ENCODE results near the gene PTH2. TPM values are rescaled to one million over a fixed set of nuclear protein-coding genes. Genes with fewer than 3 reads are reported as not detected.
A peak's percentile ranks its signal among the peaks of the same experiment; 100 is the strongest.

Gene PTH2
- total RNA-seq, 4 donors from 2014 or later, result not detected

- H3K9me3 ChIP-seq, result no peaks in the 10 kb centered on the region
Measured at GRCh38 chr19:49427339-49427738, 4.1 kb upstream of the PTH2 start.

DNA sequence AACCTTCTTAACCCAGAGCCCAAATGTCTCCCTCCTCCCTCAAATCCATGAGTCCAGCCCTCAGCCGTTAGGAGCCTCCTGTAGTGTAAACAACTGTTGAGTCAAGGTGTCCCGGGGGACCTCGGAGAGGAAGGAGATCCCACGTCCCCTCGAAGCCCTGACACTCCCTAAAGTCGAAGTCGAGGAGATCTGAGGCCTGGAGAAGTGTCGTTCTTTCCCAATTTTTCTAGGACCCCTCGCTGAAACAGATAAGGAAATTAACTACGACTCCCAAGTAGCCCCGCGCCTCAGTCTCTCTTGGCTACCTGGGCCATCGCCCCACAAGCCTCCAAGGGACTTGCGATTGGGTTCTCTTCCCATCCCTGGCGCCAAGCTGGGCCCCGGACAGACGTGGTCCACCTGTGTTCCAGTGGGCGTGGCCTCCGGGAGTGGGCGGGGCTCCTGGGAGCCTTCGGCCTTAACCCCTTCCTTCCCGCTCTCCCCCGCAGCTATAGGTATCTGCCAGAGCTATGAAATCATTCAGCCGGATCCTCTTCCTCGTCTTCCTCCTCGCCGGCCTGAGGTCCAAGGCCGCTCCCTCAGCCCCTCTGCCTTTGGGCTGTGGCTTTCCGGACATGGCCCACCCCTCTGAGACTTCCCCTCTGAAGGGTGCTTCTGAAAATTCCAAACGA is 2.8 kb upstream of the PTH2 start:
- TF ChIP-seq, protein P1, sequence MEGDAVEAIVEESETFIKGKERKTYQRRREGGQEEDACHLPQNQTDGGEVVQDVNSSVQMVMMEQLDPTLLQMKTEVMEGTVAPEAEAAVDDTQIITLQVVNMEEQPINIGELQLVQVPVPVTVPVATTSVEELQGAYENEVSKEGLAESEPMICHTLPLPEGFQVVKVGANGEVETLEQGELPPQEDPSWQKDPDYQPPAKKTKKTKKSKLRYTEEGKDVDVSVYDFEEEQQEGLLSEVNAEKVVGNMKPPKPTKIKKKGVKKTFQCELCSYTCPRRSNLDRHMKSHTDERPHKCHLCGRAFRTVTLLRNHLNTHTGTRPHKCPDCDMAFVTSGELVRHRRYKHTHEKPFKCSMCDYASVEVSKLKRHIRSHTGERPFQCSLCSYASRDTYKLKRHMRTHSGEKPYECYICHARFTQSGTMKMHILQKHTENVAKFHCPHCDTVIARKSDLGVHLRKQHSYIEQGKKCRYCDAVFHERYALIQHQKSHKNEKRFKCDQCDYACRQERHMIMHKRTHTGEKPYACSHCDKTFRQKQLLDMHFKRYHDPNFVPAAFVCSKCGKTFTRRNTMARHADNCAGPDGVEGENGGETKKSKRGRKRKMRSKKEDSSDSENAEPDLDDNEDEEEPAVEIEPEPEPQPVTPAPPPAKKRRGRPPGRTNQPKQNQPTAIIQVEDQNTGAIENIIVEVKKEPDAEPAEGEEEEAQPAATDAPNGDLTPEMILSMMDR (IDR thresholded peaks at IDR 0.05), result no peak
- no peak for TF ChIP-seq EP300 (IDR thresholded peaks at IDR 0.05)
- no peak for TF ChIP-seq POLR2A (IDR thresholded peaks at IDR 0.05)
- H3K4me1 ChIP-seq, result peaks cover 0 to 46% (median 21%) of the 10 kb centered on the region in 4 donors
- peaks cover 0 to 4% (median 0%) of the 10 kb centered on the region in 3 donors for H3K36me3 ChIP-seq
- H3K27ac ChIP-seq, result no peak overlapping the region
- WGBS, 2 donors, result 1 to 5% methylated on average over 27 to 30 of the region's 30 CpGs
- H3K4me3 ChIP-seq, result no peak overlapping the region
- H3K9me3 ChIP-seq, result no peaks in the 10 kb centered on the region
- DNase-seq (ENCODE audit: low spot score in 2 of 2), result no peak
- H3K27me3 ChIP-seq, result peaks cover 5 to 100% of the 10 kb centered on the region in 2 donors

More at GRCh38 chr19:49427339-49427738, 4.1 kb upstream of the PTH2 start:
- DNase-seq (ENCODE audit: low spot score in 2 of 2), result no peak
- Histone ChIP-seq H3K36me3 (peaks cover 0 to 4% (median 0%) of the 10 kb centered on the region in 3 donors), H3K27me3 (peaks cover 5 to 100% of the 10 kb centered on the region in 2 donors), H3K27ac (no peak overlapping the region), H3K4me3 (no peak overlapping the region), H3K4me1 (peaks cover 0 to 34% (median 17%) of the 10 kb centered on the region in 4 donors)
- 43 to 76% methylated on average over 3 to 11 of the region's 12 CpGs for WGBS, 2 donors
- TF ChIP-seq POLR2A (IDR thresholded peaks at IDR 0.05) (no peak), EP300 (IDR thresholded peaks at IDR 0.05) (no peak)
- TF ChIP-seq, protein P1 (IDR thresholded peaks at IDR 0.05), result no peak

DNA sequence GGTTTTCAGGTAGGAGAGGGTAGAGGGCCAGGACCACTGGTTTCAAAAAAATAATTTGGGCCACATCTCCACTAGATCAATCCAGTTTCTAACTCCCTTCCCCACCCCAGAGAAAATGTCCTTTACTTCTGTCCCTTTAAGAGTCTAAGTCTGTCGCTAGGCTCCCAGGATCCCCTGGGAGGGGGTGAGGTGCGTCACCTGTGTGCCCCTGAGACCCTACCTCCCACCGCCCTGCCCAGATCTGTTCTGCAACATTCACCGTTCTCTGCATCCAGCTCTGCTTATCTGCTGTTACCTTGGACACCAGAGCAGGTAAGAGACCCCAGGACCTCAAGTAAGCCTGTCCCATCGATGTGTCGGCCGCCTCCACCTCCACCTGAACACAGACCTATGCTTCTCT is 1.9 kb upstream of the PTH2 start, which contains the start of gene GFY:
Gene GFY (plus strand): TSS at position 211 of the 400 bp plus-strand sequence. CDS start 1,043 bp downstream, outside the sequence.
- WGBS, 2 donors, result 55 to 58% methylated on average over 7 of the region's 7 CpGs
- H3K9me3 ChIP-seq, result no peaks in the 10 kb centered on the region
- no peak for DNase-seq (ENCODE audit: low spot score in 2 of 2)
- H3K4me1 ChIP-seq, result peaks cover 0 to 53% (median 21%) of the 10 kb centered on the region in 4 donors
- no peak within 1 kb of the TSS for H3K4me3 ChIP-seq
- H3K36me3 ChIP-seq, result no peaks in the 10 kb centered on the region
- no peak for TF ChIP-seq EP300 (IDR thresholded peaks at IDR 0.05)
- TF ChIP-seq, protein P1 (IDR thresholded peaks at IDR 0.05), result no peak
- no peak for TF ChIP-seq POLR2A (IDR thresholded peaks at IDR 0.05)
- peaks cover 5 to 100% of the 10 kb centered on the region in 2 donors for H3K27me3 ChIP-seq
- no peak within 1 kb of the TSS for H3K27ac ChIP-seq

DNA sequence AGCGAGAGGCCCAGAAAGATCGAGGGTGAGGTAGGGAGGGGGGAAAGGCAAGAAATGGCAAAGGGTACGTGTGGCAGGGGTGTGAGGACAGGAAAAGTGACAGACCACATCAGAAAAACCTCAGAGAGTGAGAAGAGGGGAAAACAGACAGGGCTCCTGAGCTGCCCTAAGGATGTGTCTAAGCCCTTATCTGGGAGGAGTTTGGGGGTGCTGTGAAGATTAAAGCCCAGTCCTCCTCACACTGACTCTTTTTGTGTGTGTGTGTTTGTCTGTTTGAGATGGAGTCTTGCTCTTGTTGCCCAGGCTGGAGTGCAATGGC is 703 bp upstream of the PTH2 start:
- Histone ChIP-seq H3K27me3 (peaks cover 5 to 100% of the 10 kb centered on the region in 2 donors), H3K36me3 (no peaks in the 10 kb centered on the region), H3K4me3 (no peak overlapping the region), H3K27ac (no peak overlapping the region), H3K4me1 (peaks cover 0 to 53% (median 21%) of the 10 kb centered on the region in 4 donors), H3K9me3 (no peaks in the 10 kb centered on the region)
- WGBS, 2 donors, result 19% methylated on average over 3 of the region's 3 CpGs
- TF ChIP-seq EP300 (IDR thresholded peaks at IDR 0.05), result no peak
- no peak for TF ChIP-seq POLR2A (IDR thresholded peaks at IDR 0.05)
- TF ChIP-seq, protein P1 (IDR thresholded peaks at IDR 0.05), result no peak
- DNase-seq (ENCODE audit: low spot score in 2 of 2), result no peak

DNA sequence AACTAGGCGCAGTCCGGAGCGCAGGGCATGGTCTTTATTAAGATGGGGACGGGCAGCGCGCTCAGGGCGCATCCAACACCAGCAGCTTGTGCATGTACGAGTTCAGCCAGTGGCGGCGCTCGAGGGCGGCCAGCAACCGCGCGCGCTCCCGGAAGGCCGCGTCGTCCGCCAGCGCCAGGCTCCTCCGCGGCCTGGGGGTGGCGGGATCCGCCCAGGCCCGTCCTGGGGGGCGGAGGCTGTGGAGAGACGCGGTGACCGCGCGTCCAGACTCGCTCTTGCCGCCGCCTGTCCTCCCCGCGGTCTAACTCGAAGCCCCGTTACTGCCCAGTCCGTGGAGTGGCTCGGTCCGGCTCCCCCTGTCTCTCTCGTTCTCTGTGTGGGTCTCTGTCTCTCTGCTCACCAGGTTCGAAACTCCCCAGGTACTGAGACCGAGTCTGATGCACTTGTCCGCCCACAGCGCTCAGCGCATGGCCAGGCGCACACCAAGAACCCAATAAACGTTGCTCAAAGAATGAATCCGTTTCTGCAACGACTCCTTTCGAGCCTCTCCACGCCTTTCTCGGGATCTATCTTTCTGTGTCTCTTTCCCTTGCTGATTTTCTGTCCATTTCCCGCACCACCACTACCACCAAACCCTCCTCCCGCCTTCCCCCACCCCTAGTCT is 702 bp downstream of the PTH2 start:
- Histone ChIP-seq H3K9me3 (no peaks in the 10 kb centered on the region), H3K27ac (no peak overlapping the region), H3K4me3 (peak overlapping the region in 2 of 4 donors; percentile 17 to 29), H3K27me3 (peaks cover 2 to 100% of the 10 kb centered on the region in 2 donors), H3K4me1 (peaks cover 0 to 40% (median 16%) of the 10 kb centered on the region in 4 donors), H3K36me3 (no peaks in the 10 kb centered on the region)
- TF ChIP-seq POLR2A (IDR thresholded peaks at IDR 0.05), result no peak
- TF ChIP-seq, protein P1 (IDR thresholded peaks at IDR 0.05), result peak in 1 of 5 experiments; percentile 28
- no peak for TF ChIP-seq EP300 (IDR thresholded peaks at IDR 0.05)
- WGBS, 2 donors, result 2 to 3% methylated on average over 23 to 42 of the region's 58 CpGs
- DNase-seq (ENCODE audit: low spot score in 2 of 2), result no peak
